B cell (primary cell): ENCODE results near the gene SMAP1.

Experiments used
- EZH2 ChIP-seq: IDR thresholded peaks from 2 replicates; pipeline ENCODE4 v1.6.1; 2012; ENCODE audit warnings: borderline replicate concordance, low read depth, mild to moderate bottlenecking, moderate library complexity, low read length; ENCODE audit not compliant: insufficient read depth, poor library complexity, severe bottlenecking
- TF ChIP-seq, protein P1 (sequence below): fragments of 200-600 bp; IDR thresholded peaks from one replicate; pipeline ENCODE4 v1.8.0; 2022; ENCODE audit warnings: antibody characterized with exemption, mild to moderate bottlenecking

DNA sequence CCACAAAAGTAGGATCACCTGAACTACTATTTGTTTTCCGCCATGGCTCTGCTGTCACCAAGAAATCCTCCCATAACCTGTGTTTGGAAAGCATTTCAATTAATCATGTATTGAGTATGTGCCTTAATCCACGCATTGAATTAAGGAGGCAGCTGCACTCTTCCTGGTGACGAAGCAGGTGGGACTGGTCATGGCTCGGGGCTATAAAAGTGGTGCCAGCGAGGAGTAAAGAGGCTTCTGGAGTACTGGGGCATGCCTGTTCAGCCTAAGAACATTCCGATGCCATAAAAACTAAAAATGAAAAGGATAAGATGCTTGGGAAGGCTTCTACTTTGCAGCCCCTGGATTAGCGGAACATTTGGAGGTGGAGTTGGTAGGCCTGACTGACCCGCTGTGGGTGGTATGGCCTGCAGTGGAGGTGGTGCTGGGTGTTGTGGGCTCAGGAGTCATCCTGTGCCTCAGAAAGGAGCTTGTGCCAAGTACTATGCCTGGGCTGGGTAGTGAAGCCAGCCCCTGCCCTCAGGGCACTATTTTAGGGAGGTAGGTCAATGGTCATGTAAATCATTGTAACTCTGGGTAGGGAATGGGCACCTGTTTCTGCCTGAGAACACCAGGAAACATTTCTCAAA lies 178.6 kb downstream of the SMAP1 start:
- TF ChIP-seq, protein P1, sequence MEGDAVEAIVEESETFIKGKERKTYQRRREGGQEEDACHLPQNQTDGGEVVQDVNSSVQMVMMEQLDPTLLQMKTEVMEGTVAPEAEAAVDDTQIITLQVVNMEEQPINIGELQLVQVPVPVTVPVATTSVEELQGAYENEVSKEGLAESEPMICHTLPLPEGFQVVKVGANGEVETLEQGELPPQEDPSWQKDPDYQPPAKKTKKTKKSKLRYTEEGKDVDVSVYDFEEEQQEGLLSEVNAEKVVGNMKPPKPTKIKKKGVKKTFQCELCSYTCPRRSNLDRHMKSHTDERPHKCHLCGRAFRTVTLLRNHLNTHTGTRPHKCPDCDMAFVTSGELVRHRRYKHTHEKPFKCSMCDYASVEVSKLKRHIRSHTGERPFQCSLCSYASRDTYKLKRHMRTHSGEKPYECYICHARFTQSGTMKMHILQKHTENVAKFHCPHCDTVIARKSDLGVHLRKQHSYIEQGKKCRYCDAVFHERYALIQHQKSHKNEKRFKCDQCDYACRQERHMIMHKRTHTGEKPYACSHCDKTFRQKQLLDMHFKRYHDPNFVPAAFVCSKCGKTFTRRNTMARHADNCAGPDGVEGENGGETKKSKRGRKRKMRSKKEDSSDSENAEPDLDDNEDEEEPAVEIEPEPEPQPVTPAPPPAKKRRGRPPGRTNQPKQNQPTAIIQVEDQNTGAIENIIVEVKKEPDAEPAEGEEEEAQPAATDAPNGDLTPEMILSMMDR: no peak
- no peak for TF ChIP-seq EZH2
